AG20443 (cell line): ENCODE measurements around the gene TERT.
"Not testable (repeated sequence)": the region's sequence is repeated elsewhere in the genome, so short reads cannot be mapped to it uniquely, and the experiment has no call there.

ENCODE experiments used
- DNase-seq: peaks from one replicate; pipeline ENCODE4 v3.0.0; 2012; ENCODE audit warnings: low spot score, mixed read lengths

Gene TERT

GRCh38 chr5:1240496-1241260 lies 54.2 kb downstream of the TERT start:
- no peak for DNase-seq

GRCh38 chr5:1239505-1240251 lies 55.2 kb downstream of the TERT start:
- DNase-seq, result no peak

GRCh38 chr5:1235838-1236237 lies 59.0 kb downstream of the TERT start:
- DNase-seq, result no peak

- no peak for DNase-seq
Observed at GRCh38 chr5:1235379-1235778, 59.5 kb downstream of the TERT start.

- no peak for DNase-seq
Observed at GRCh38 chr5:1232780-1233179, 62.1 kb downstream of the TERT start.

GRCh38 chr5:1231354-1231905 lies 63.4 kb downstream of the TERT start:
- no peak for DNase-seq

GRCh38 chr5:1230551-1230950 lies 64.3 kb downstream of the TERT start:
- DNase-seq, result no peak

GRCh38 chr5:1229822-1230221 lies 65.0 kb downstream of the TERT start:
- DNase-seq, result no peak

GRCh38 chr5:1229023-1229422 lies 65.8 kb downstream of the TERT start:
- not testable (repeated sequence) for DNase-seq

GRCh38 chr5:1228120-1228519 lies 66.7 kb downstream of the TERT start:
- DNase-seq, result no peak

GRCh38 chr5:1227667-1228066 lies 67.2 kb downstream of the TERT start:
- no peak for DNase-seq

- no peak for DNase-seq
Observed at GRCh38 chr5:1226839-1227581, 67.9 kb downstream of the TERT start.

GRCh38 chr5:1226231-1226630 lies 68.6 kb downstream of the TERT start:
- no peak for DNase-seq

GRCh38 chr5:1225081-1225480 lies 69.8 kb downstream of the TERT start, which contains the start of gene SLC6A18:
Gene SLC6A18 (plus strand): TSS chr5:1225381. CDS start chr5:1225478, 97 bp downstream.
- no peak for DNase-seq

GRCh38 chr5:1224631-1225030 lies 70.2 kb downstream of the TERT start:
- DNase-seq, result no peak

GRCh38 chr5:1223278-1223670 lies 71.6 kb downstream of the TERT start:
- no peak for DNase-seq

GRCh38 chr5:1222621-1223277 lies 72.1 kb downstream of the TERT start:
- no peak for DNase-seq

- DNase-seq, result no peak
Observed at GRCh38 chr5:1222147-1222546, 72.7 kb downstream of the TERT start.

GRCh38 chr5:1221721-1222120 lies 73.1 kb downstream of the TERT start:
- no peak for DNase-seq

GRCh38 chr5:1220831-1221230 lies 74.0 kb downstream of the TERT start:
- no peak for DNase-seq

GRCh38 chr5:1220351-1220750 lies 74.5 kb downstream of the TERT start:
- DNase-seq, result no peak

- DNase-seq, result no peak
Observed at GRCh38 chr5:1219768-1220100, 75.1 kb downstream of the TERT start.
